ENCODE results near the gene FAM83F.
"Not testable (repeated sequence)": the region's sequence is repeated elsewhere in the genome, so short reads cannot be mapped to it uniquely, and the experiment has no call there.

FAM83F gene

DNA sequence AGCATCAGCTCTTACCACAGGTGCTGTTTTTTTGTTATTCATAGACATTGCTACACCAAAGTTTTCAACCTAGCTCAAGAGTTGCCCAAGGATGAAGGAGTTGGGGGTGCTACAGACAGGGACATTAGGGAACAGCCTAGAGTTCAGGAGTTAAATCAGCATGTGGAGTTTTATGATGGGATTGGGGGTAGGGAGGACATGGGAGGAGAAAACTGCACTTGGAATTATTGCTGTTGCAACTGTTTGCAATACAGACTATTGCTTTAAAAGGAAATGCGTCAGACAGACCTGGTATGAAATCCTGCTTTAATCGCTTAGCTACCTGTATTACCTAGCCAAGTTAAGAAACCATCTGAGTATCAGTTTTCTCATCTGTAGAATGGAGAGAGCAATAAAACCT lies 28.3 kb upstream of the FAM83F start:
- no peak for DNase-seq (ENCODE audit: low read depth)

DNA sequence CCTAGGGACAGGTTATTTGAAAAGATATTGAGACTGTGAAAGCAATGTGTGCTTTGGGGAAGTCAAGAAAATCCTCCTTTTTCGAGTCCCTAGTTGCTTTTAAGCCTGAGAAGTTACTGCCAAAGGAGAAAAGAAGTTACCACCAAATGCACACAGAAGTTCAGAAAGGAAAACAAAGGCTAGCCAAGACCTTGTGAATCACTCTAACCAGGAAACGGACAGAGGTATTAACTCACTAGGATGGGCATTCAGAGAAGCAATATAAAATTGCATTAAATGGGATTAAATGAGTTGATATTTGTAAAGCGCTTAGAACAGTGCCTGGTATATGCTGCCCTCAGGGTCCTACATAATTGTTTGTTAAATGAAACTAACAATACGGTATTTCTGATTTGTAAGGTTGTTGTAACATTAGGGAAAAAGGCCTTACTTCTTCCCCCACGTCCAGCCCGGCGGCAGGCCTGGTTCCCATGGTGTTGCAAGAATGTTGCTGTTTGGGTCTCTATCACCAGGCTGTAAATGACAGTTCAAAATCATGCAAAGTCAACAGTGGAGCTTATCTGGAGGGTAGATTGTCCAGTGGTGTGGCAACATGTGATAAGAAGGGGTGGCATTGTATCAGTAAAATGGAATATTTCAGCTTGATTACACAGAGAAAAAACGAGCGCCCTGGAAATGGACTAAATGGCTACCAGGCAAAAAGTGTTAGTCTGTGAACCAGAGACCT lies 27.5 kb upstream of the FAM83F start:
- DNase-seq (ENCODE audit: low read depth), result peak; percentile 39

DNA sequence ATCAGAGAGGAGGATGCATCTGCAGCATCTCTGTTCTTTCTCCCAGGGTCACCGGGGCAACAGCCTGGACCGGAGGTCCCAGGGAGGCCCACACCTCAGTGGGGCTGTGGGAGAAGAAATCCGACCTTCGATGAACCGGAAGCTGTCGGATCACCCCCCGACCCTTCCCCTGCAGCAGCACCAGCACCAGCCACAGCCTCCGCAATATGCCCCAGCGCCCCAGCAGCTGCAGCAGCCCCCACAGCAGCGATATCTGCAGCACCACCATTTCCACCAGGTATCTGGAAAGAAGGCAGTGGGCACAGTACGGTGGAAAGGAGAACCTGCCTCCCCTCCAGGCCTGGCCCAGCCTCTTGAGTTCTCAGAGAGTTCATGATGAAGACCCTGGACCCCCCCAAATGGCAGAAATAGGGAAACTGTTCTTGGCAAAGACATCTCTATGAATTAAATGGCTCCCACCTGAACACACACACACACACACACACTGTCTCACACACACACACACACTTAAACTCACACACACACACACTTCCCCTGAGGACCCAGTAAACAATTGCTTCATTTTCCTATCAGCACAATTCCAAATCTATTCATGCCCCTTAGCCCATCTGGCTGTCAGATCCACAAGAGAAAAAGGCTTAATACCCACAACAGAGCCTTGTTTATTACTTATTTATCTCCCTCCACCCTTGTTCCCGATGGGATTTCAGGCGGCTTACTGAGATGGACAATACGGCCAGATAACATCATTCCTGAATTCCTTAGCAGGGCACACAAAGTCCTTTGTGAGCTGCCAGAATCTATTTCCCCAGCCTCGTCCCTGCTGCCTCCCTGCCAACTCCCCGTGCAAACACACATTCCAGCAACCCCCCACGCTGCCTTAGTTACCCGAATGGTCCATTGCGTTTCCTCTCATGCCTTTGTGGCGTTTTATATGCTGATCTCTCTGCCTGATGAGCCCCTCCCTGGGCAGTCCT lies 26.5 kb upstream of the FAM83F start:
- no peak for DNase-seq (ENCODE audit: low read depth)

DNA sequence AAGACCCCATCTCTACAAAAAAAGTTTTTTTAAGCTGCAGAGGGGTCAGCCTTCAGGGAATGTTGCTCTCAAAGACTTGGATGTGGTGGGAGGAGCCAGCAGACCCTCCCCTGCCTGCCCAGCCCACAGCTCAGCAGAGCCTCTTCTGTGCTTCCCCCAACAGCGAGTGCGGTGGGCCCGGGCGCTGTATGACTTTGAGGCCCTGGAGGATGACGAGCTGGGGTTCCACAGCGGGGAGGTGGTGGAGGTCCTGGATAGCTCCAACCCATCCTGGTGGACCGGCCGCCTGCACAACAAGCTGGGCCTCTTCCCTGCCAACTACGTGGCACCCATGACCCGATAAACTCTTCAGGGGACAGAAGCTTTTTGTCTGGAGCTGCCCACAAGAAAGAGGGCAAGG lies 24.0 kb upstream of the FAM83F start:
- no peak for DNase-seq (ENCODE audit: low read depth)

DNA sequence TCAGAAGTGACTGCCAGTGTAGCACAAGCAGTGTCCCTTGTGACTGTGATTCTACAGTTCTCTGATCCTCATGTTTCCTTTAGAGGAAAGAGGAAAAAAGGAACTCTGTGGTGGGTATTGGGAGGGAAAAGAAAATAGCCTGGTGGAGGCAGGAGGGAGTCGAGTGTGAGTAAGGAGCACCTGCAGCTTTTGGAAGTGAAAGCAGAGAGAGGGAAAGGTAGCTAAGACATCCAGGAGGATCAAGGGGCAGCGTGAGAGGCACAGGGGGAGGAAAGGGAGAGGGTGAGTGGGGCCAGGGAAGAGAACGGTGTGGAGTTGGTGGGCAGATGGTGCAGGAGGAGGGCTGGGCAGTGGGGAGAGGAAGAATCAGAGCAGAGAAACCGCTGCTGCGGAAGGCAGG lies 22.1 kb upstream of the FAM83F start:
- DNase-seq (ENCODE audit: low read depth), result no peak

DNA sequence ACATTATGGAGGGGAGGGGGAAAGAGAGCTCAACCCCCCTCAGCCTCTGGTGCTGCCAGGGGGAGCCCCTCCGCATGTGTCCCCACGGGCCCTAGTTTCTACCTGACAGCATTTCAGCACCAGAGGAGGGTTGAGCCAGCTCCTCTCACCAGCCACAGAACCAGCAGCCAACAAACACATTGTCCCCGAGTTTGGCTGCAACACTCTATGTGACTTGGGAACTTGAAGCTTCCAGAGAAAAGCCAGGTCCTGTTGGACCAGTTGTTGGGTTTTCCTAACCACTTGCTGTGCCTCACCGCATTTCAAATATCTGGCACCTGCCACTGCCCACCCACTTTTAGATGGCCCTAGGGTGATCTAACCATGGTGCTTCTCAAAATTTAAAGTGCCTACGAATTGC lies 21.1 kb upstream of the FAM83F start:
- DNase-seq (ENCODE audit: low read depth), result no peak

DNA sequence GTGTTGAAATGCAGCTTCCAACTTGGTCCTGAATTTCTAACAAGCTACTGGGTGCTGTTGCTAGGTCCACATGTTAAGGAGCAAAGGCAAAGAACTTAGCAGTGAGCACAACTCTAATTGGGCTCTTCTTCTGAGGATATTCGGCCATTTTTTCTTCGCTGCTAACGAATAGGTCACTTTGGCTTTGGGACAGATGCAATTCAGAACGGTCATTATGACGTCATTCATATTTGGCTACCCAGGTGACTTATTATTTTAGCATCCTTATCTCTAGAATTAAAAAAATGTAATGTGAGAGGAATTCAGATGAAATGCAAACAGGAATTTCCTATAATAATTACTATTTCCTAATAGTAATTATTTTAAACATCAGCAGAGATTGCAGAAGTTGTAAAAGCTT lies 20.7 kb upstream of the FAM83F start:
- DNase-seq (ENCODE audit: low read depth), result no peak

DNA sequence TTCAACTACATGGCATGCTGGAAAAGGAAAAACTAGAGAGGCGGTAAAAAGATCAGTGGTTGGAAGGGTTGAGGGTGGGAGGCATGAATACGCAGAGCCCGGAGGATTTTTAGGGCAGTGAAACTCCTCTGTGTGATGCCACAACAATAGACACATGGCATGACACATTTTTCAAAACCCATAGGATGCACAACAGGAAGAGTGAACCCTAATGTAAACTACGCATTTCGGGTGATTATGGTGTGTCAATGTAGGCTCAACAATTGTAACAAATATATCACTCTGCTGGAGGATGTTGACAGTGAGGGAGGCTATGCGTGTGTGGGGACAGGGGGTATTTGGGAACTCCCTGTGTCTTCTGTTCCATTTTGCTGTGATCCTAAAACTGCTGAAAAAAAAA lies 15.7 kb upstream of the FAM83F start:
- no peak for DNase-seq (ENCODE audit: low read depth)

DNA sequence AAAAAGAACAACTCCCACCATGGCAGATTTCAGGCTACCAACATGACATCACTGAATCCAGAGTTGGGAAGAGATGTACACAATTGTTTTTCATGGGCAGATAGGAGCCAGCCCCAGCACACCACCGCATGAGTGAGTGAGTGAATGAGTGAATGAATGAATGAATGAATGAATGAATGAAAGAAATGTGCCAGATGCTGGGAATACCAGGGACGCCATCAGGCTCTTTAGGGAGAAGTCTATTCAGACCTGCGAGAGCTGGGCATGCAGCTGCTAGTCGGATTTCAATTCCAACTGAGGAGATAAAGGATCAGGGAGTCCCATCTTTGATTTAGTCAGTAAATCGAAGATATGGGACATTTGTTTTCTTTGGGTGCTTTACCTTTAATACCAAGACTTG lies 15.3 kb upstream of the FAM83F start:
- DNase-seq (ENCODE audit: low read depth), result no peak

DNA sequence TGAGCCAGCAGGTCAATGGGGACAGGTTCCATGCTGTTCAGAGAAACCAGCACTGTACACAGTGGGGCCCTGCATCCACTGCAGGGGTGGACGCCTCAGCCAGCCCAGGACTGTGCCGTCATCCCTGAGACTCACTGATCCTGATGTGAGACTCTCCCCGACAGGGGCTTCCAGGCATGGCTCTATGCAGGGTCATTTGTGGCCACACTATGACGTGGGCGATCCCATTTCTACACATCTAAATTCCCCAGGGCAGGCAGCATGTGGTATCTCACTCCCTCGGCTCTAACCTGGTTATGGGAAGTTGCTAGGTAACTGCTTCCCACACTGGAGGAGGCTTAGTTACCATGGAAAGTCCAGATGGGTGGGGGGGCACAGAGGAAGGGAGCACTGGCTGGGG lies 14.2 kb upstream of the FAM83F start:
- no peak for DNase-seq (ENCODE audit: low read depth)

DNA sequence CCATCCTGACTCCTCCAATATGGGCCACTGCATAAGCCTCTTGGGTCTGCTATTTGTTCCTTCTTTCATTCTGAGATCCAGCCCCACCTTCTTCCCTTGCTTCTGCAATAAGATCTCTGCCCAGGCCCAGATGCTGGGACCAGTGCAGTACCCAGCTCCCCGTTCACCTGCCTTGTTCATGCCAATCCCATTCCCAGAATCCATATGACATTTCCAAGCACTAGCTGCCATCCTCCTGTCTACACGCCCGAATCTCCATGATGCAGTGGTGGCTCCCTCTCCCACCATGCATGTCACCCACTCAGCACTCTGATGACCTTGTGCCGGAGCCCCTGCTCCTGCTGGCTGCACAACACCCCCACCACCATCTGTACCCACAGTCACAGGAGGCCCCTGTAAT lies 11.4 kb upstream of the FAM83F start:
- no peak for DNase-seq (ENCODE audit: low read depth)

DNA sequence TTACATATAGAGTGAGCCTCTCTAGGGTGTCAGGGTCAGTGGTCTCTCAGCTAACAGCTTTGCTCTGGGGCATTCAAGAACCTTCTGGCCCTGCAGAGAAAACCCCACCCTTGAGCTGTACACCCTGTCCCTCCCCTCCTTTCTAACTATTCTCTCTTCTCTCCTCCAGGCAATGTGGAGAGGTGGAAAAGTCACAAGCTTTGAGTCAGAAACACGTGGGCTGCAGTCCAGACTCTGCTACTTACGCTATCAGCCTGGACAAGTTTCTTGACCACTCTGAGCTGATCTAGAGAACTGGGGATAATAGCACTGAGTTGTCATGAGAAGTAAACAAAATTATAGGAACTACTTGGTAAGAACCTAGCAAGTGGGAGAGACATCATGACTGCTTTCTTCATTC lies 10.7 kb upstream of the FAM83F start:
- peak; percentile 40 for DNase-seq (ENCODE audit: low read depth)

DNA sequence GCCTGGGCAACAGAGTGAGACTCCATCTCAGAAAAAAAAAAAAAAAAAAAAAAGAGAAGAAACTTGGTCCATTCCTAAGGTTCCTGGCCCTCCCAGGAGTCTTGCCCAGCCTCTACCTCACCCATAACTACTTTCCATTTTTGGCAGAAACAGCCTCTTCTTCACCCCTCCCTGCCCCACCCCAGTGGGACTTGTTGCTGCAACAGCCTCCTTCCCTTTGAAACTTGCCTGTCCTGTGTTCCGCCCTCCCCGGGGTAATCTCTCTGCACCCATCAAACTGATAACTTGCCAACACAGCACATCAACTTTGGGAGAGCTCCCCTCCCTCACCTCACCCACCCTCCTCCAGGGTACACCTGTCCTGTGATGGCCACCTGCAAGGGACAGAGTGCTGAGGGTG lies 10.0 kb upstream of the FAM83F start:
- DNase-seq (ENCODE audit: low read depth), result no peak

DNA sequence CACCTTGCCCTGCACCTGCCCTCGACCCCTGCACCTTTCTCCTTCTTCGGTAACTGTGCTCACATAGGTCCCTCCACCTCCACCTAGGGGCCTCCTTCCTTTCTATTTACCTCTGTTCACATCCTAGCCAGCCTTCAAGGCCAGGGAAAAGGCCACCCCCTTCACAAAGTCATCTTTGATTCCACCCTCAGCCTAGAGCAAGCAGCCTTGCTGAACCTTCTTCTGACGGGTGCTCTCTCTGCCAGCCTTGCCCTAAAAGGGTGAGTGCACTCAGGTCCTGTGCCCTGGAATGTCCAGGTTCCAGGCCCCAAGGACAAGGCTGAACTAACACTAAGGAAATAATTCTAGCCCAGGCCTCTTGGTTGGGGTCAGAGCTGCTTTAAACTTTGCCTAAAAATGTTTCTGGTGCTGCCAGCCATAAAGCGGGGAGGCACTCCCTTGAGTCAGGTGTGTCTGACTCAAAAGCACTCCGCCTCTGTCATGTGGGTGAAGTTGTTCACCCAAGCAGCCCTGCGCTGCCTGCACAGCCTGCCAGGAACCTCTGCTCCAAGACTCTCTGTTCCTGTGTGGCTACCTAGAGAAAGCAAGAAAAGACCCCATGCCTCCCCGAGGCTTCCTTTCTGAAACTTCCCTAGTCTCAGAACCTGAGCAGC lies 9.2 kb upstream of the FAM83F start:
- DNase-seq (ENCODE audit: low read depth), result no peak

DNA sequence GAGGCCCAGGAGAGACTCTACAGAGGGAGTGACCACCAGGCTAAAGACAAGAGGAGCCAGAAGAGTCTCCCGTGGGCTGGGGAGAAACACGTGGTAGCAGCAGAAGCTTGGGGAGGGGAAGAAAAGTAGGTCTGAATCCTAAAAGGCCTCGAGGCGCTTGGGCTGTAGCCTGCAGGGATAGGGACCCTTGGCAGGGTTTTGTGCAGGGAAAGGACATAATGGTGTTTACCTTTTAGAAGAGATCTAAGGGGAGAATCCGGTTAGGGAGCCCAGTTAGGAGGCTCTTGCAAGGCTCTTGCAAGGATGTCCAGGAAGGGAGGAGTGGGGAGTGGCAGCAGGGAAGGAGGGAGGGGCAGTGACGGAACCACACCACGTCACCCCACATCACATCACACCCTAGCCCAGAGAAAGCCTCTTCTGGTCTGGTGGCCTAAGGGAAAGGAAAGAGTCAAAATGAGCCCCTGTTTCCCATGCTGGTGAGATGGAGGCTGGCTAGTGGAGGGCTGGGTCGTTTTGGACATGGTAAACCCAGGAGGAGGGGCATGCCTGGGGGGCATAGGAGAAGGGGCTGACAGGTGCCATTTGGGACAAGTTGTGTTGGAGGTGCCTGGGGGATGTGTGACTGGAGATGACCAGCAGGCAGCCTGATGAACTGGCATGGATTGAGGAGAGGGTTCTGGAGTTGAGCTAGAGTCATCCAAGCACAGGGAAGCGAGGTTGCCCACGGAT lies 6.2 kb upstream of the FAM83F start:
- DNase-seq (ENCODE audit: low read depth), result no peak

DNA sequence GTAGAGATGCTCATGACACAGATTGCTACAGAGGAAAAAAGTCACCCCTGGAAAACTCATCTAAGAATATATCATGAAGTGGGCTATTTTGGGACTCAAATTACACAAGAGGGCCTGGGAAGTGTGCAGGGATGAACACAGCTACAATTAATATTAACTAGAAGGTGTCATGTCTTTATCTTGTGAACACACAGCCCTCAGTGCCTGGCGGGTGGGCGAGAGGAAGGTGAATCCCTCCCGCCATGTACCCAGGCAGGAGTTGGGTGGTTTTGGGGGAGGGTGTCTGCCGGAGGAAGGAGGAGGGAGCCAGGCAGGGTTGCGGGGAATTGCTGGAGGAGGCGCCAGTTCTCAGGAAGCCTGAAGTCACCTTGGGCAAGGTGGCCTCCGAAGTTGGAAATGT lies 5.1 kb upstream of the FAM83F start:
- no peak for DNase-seq (ENCODE audit: low read depth)

DNA sequence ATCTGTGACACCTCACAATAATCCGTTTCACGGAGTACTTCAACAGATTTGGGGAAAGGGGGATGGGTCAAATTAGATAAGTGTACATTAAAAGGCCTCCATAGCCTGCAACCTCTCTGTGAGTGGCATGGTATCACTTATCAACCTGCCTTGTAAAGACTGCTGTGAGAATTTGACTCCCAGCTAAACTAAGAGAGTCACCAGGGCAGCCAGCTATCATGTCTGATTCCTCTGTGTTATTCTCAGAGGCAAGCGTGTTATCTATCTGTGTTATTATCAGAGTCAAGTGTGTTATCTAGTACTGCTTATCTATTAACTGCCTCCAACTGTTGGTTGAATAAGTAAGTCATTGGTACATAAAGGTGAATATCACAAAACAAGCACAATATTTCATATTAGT lies 4.1 kb upstream of the FAM83F start:
- no peak for DNase-seq (ENCODE audit: low read depth)

DNA sequence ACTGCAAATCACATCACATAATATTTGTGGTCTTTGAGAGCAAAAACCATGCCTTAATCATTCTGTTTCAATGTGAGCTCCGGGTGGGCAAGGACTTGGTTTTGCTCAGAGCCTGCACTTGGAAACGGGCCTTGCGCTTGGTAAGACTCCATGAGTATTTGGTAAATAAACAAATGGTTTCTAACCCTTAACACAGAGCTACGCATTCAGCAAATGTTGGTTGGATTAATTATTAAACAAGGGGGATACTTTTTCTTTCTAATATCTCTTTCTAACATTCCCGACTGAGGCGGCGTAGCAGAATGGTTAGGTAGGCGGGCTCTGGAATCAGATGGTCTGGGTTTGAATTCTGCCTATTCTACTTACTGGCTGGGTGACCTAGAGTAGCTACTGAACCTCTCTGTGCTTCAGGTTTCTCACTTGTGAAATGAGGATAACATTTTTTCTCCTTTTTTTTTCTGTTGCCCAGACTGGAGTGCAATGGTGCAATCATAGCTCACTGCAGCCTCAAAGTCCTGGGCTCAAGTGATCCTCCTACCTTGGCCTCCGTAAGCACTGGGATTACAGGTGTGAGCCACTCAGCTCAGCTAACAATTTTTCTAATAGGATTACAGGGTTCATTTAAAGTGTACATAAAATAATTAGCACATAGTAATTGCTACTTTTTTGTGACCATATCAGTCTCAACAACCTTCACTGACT lies 3.4 kb upstream of the FAM83F start:
- DNase-seq (ENCODE audit: low read depth), result no peak

DNA sequence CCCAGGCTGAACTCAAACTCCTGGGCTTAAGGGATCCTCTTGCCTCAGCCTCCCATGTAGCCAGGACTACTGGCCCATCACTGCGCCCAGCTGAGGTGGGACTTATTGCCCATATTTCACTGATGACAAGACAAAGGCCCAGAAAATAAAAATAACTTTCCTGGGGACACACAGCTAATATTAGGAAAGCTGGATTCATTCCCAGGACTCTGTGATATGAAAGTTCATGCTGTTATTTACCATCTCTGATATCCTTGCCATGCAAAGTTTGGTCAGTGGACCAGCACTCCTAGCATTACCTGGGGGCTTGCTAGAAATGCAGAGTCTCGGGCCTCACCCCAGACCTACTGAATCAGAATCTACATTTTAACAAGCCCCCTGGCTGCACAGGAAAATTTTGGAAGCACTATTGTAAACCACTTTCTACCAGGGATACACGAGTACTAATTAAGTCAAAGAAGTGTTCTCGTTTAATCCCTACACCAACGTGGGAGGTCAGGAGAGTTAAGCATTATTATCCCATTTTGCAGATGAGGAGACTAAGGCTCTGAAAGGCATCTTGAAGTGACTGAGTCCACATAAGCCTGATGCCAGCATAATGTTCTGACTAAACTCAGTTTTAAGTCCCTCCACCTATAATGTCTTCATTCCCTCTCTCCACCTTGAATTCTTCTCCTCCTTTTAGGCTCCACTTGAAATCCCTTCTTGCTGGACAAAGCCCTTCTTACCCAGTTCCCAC lies 2.5 kb upstream of the FAM83F start:
- no peak for DNase-seq (ENCODE audit: low read depth)

DNA sequence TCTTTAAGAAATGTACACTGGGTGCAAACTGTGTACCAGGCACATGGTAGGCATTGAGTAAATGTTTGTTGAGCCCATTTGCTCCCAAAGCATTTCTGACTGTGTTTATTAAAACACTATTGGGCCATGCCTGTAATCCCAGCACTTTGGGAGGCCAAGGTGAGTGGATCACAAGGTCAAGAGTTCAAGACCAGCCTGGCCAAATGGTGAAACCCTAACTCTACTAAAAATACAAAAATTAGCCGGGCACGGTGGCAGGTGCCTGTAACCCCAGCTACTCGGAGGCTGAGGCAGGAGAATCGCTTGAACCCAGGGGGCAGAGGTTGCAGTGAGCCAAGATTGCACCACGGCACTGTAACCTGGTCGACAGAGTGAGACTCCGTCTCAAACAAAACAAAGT lies 1.9 kb upstream of the FAM83F start:
- not testable (repeated sequence) for DNase-seq (ENCODE audit: low read depth)

DNA sequence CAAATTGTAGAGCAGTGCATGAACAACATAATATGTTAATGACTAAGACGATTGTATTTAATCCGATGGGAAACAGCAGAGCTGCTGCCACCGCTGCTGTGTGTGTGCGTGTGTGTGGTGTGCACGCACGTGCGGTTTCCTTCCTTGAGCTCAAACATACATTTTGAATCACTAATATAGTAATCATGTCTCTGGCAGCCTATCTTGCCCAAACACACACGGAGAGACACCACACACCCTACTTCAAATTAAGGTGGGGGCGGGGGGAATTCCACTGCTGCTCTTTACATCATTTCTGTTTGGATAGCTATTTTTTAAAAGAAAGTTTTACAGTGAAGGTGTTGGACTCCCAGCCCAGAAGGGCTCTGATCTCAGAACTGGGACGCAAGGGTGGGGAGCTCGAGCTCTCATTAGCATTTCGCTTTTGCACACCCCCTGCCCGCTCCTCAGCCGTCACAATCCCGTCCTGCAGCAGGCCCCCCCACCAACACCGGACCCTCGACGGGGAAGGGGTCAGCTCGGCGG lies 651 bp upstream of the FAM83F start:
- no peak for DNase-seq (ENCODE audit: low read depth)

All from ELR (cell line).